A673 (cell line): ENCODE results near the gene GRK6.

ENCODE experiments used
- EZH2 ChIP-seq: fragments of 200-600 bp; sonication (generic); IDR thresholded peaks from 2 replicates; pipeline ENCODE4 v1.6.1; 2017; ENCODE audit warnings: borderline replicate concordance, low read depth, mild to moderate bottlenecking, mixed read lengths, antibody characterized with exemption, low read length; ENCODE audit not compliant: poor library complexity, severe bottlenecking
- TF ChIP-seq, protein P1 (sequence below): fragments of 300-800, 200-600 bp; sonication (generic); conservative IDR thresholded peaks from 2 replicates; pipeline ENCODE4 v1.5.1; 2017; ENCODE audit warnings: low read depth, mild to moderate bottlenecking, antibody characterized with exemption, low read length, moderate library complexity, mixed read lengths

DNA sequence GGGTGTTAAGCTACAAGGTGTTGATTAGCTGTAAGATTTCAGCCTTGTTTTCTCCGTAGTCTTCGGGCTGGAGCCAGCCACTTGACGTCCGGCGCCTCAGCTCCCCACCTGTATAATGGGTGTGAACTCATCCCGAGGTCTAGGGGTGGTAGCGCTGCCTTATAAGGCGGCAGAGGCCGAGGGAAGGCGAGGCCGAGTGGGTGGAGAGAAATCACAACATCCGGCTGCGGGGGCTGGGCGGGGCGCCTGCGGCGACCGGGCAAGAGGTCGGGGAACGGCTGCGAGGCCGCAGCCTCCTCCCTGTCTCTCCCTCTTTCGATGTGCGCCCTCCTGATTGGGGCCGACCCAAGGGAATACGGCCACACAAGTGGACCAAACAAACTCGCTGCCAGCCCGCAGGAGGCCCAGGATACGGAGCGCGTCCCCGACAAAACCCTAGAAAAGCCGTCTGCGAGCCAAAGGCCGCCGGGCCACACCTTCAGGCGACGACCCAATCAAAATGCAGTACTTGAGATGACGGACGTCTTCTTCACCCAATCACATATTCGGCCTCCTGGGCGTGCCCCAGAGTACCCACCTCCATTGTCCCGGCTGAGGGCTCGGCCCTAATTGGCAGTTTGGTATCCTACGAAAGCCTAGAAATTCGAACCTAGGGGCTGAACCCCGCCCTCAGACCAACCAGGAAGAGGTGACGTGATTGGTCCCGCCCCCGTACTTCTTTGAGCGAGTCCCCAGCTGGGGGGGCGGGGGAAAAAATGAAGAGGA lies 493 bp upstream of the GRK6 start:
- TF ChIP-seq, protein P1, sequence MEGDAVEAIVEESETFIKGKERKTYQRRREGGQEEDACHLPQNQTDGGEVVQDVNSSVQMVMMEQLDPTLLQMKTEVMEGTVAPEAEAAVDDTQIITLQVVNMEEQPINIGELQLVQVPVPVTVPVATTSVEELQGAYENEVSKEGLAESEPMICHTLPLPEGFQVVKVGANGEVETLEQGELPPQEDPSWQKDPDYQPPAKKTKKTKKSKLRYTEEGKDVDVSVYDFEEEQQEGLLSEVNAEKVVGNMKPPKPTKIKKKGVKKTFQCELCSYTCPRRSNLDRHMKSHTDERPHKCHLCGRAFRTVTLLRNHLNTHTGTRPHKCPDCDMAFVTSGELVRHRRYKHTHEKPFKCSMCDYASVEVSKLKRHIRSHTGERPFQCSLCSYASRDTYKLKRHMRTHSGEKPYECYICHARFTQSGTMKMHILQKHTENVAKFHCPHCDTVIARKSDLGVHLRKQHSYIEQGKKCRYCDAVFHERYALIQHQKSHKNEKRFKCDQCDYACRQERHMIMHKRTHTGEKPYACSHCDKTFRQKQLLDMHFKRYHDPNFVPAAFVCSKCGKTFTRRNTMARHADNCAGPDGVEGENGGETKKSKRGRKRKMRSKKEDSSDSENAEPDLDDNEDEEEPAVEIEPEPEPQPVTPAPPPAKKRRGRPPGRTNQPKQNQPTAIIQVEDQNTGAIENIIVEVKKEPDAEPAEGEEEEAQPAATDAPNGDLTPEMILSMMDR: no peak
- no peak for TF ChIP-seq EZH2
